ENCODE data around the gene KLF5.

The KLF5 gene

GRCh38 chr13:73060251-73061160 lies 1.7 kb downstream of the KLF5 start:
- DNase-seq: no peak

- DNase-seq: no peak
These were observed 2.7 kb downstream of the KLF5 start for GRCh38 chr13:73061473-73061872.

GRCh38 chr13:73061876-73062275 lies 3.1 kb downstream of the KLF5 start:
- no peak for DNase-seq

DNA sequence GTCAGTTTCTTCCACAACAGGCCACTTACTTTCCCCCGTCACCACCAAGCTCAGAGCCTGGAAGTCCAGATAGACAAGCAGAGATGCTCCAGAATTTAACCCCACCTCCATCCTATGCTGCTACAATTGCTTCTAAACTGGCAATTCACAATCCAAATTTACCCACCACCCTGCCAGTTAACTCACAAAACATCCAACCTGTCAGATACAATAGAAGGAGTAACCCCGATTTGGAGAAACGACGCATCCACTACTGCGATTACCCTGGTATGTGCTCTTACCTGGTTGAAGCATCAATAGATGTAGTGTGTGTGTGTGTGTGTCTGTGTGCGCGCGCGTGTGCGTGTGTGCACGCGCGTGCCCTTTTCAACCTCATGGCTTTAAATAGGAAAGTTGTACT lies 3.7 kb downstream of the KLF5 start:
- DNase-seq: no peak

- DNase-seq: no peak
These were observed 4.4 kb downstream of the KLF5 start for GRCh38 chr13:73063166-73063565.

- DNase-seq: no peak
These were observed 6.2 kb downstream of the KLF5 start for GRCh38 chr13:73065036-73065435.

DNA sequence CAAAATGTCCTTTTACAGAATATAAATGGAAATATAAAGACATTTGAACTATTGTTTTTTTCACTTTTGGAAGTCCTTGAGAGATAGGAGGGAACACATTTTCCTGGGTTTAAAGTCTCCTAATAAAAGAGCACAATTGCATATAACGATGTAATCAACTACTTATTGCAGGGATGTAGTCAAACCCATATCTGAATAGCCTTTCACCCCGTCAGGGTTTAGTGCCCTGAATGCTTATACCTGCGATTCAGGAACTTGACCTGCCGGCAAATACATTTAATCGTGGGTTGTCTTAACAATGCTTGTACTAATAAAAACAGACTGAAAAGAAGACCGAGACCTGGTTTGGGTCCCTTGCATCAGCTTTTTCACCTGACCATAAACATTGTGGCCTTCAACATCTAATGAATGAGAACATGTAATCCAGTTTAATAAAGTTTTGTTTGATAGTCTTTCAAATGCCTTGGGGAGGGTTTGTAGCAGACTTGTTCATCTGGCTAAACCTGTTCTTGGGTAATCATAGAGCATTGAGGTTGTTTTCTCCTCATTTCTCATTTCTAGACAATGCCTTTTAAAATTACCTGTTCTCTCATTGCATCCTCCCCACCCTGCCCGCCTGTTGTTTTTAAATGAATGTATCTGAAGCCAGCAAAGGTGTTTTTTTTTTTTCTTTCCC lies 7.0 kb downstream of the KLF5 start:
- DNase-seq: no peak

- DNase-seq: no peak
These were observed 10.5 kb downstream of the KLF5 start for GRCh38 chr13:73069206-73069805.

- no peak for DNase-seq
These were observed 11.8 kb downstream of the KLF5 start for GRCh38 chr13:73070451-73071098.

DNA sequence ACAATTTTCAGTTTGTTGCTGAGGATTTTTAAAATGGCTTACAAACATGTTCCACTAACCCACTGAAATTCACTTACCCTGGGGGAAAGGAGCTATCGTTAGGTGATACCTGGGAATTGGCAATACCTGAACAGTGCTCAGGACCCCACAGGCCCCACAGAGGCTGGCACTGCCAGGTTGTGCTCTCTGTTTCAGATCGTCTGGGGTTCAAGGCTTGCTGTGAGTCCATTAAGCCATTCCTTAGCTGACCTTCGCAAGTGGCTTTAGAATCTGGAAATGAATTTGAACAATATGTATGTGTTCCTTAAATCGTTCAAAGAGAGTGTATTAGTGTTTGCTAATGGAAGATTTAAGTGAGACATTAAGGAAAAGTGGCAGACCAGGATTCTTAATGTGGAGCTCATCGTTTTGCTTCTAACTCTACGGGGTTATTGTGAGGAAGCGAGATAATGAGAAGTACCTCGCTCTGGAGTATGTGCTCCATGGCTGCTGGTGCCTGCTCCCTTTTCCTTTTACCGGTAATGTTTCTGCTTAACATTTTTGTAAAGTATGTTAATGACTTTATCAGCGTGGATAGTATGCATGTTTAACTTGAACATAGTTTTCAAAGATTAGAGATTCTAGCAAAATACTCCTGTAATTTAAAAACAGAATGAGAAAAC lies 13.6 kb downstream of the KLF5 start:
- no peak for DNase-seq

DNA sequence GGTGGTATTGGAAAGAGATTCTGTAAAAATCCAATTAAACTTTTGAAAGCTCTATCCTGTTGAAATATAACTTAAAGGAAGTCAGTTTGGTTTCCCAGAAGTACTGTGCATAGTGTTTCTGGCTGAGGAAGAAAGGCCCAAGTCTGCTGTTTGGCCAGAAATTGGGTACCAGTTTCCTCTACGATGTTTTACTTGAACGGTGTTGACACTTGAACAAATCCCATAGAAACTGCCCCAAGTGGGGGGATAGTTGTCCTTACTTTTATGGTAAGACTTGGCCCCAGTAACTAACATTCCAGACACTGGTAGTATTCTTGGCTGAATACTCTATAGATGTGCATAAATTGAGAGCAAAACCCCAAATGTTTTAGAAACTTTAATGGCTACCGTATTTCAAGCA lies 14.2 kb downstream of the KLF5 start:
- DNase-seq: no peak

DNA sequence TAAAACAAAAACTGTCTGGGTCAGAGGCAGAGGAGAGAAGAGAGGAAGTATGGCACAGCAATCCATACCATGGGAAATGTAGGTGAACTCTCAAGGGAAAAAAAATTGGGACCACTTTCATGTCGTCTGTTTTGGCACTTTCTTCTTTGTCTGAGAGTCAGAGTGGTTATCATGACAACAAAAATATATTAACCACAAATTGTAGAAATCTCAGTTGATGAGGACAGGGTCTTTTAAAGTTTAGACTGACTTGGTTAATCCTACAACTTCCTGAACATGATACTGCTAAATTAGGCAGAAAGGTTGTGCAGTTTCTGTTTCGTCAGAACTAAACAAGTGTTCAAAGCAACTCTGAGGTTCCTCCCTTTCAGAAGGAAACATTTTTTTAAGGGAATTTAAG lies 15.2 kb downstream of the KLF5 start:
- DNase-seq: no peak

DNA sequence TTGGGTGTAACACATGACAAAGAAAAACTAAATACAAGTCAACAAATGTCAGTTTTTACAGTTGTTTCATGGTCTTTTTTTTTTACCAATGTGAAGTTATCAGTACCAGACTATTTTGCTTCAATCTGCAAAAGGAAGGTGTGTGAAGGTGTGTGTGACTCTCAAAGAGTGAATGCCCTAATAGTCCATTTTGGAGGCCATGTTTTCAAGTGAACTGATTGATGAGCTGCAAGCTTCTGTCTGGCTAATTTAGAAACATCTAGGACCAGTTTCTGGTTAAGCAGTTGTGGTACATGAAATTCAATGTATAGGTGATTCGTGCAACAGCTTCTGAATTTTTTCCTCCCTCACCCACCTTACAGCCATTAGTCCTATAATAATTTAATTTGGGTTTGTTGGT lies 16.1 kb downstream of the KLF5 start:
- no peak for DNase-seq

DNA sequence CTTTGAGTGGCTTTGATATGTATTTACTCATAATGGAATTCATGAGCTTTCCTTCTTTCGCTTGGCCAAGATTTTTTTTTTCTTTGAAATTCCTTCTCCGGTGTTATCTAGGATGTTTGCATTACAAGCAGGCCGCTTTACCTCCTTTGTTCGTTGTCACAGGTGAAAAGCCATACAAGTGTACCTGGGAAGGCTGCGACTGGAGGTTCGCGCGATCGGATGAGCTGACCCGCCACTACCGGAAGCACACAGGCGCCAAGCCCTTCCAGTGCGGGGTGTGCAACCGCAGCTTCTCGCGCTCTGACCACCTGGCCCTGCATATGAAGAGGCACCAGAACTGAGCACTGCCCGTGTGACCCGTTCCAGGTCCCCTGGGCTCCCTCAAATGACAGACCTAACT lies 16.7 kb downstream of the KLF5 start:
- no peak for DNase-seq

- DNase-seq: no peak
These were observed 17.1 kb downstream of the KLF5 start for GRCh38 chr13:73075954-73076353.

GRCh38 chr13:73077865-73078264 lies 19.1 kb downstream of the KLF5 start:
- no peak for DNase-seq

- no peak for DNase-seq
These were observed 20.6 kb downstream of the KLF5 start for GRCh38 chr13:73079359-73079758.

DNA sequence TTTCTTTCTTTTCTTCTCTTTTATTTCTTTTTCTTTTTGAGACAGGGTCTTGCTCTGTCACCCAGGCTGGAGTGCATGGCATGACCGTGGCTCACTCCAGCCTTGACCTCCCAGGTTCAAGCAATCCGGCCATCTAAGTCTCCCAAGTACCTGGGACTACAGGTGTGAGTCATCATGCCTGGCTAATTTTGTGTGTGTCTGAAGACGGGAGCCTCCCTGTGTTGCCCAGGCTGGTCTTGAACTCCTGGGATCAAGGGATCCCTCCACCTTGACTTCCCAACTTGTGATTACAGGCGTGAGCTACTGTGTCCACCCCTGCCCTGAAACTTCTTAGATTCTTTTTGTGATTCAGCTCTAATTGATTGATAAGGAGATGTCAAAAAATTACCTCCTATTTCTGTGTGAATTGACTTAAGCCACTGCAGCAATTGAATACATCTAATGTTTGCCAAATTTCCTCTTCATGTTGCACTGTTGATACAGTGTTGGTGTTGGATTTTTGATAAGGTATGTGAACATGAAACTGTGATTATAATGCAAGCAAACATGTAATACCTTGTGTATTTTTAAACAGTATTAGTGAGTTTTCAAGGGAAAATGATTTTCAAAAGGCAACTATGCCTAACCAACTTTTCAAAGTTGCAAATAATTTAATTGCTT lies 22.6 kb downstream of the KLF5 start:
- DNase-seq: no peak

GRCh38 chr13:73082471-73082870 lies 23.7 kb downstream of the KLF5 start:
- no peak for DNase-seq

DNA sequence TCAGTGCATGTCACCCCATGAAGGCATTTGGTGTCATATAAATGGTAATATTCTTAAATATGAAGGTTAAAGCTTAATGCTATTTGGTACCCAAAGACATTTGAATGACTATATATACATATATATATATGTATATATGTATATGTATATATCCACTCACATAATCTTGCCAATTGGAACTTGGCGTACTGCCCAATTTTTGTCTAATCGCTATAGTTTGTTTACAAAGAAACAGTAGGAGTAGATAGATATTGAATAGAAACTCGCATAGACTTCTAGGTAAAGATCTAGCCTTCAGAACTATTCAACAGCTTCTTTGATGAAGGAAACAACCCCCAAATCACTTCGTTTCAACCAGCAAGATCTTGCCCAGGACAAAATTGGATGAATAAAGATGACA lies 24.1 kb downstream of the KLF5 start:
- DNase-seq: no peak

GRCh38 chr13:73088332-73088935 lies 29.6 kb downstream of the KLF5 start:
- DNase-seq: no peak

DNA sequence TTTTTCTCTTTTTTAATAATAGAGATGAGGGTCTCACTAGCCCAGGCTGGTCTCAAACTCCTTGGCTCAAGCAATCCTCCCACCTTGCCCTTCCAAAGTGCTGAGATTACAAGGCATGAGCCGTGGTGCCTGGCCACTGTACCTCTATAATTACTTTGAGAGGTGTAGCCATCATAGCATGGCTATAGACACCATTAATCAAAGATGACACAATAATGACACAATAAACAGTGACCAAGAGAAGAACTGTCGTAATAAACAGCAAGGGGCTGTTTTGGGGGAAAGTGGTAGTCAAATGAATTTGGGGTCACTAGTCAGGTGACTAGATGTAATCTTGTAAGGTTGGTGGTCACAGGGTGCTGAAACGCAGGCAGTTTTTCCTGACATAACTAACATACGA lies 30.4 kb downstream of the KLF5 start:
- DNase-seq: no peak

Data from SW 1271 (cell line).